Ectodermal cell (in vitro differentiated cells): ENCODE data around the gene MAGI1.

Experiments used
- H3K27ac ChIP-seq: 2 replicates; pipeline ENCODE4 v1.7.0; 2013; ENCODE audit warnings: mild to moderate bottlenecking, low read depth, low read length; ENCODE audit not compliant: insufficient read depth, poor library complexity, severe bottlenecking
- H3K27me3 ChIP-seq: 2 replicates; pipeline ENCODE4 v1.7.0; 2013; ENCODE audit warnings: mild to moderate bottlenecking, low read length; ENCODE audit not compliant: insufficient read depth, control insufficient read depth, poor library complexity, severe bottlenecking
- H3K36me3 ChIP-seq: one replicate; pipeline ENCODE4 v1.7.0; 2013; ENCODE audit warnings: low read length; ENCODE audit not compliant: control insufficient read depth, insufficient read depth
- H3K4me1 ChIP-seq: one replicate; pipeline ENCODE4 v1.7.0; 2013; ENCODE audit warnings: low read length; ENCODE audit not compliant: control insufficient read depth, insufficient read depth
- H3K4me3 ChIP-seq: 2 replicates; pipeline ENCODE4 v1.7.0; 2013; ENCODE audit warnings: low read depth, low read length, control low read depth; ENCODE audit not compliant: insufficient read depth
- H3K9me3 ChIP-seq: 2 replicates; pipeline ENCODE4 v1.7.0; 2013; ENCODE audit warnings: mild to moderate bottlenecking, low read length, moderate library complexity; ENCODE audit not compliant: control insufficient read depth
- WGBS, 2 experiments: methylation state at CpG; one replicate each; pipeline ENCODE4 v1.1.7; 2013; ENCODE audit warnings: missing lambda C conversion rate in 2 of 2; 5-methylcytosine and 5-hydroxymethylcytosine counted together

MAGI1 gene

GRCh38 chr3:66039590-66039887, 821 bp upstream of the MAGI1 start:
- Histone ChIP-seq H3K36me3 (no peaks in the 10 kb centered on the region), H3K4me3 (peak overlapping the region; percentile 83), H3K9me3 (no peaks in the 10 kb centered on the region), H3K27me3 (peaks cover 5% of the 10 kb centered on the region), H3K27ac (peak overlapping the region; percentile 78), H3K4me1 (peaks cover 20% of the 10 kb centered on the region)
- 2% methylated on average over 20 of the region's 20 CpGs for WGBS, 2 experiments

- Histone ChIP-seq H3K27ac (peak overlapping the region; percentile 80), H3K4me1 (peaks cover 20% of the 10 kb centered on the region), H3K4me3 (peak overlapping the region; percentile 83), H3K27me3 (peaks cover 5% of the 10 kb centered on the region), H3K9me3 (no peaks in the 10 kb centered on the region), H3K36me3 (no peaks in the 10 kb centered on the region)
- 0% methylated on average over 25 of the region's 25 CpGs for WGBS, 2 experiments
These were observed 363 bp downstream of the MAGI1 start for GRCh38 chr3:66038384-66038725.

- 0 to 1% methylated on average over 31 of the region's 31 CpGs for WGBS, 2 experiments
- H3K4me1 ChIP-seq, result peaks cover 20% of the 10 kb centered on the region
- peak overlapping the region; percentile 83 for H3K4me3 ChIP-seq
- no peaks in the 10 kb centered on the region for H3K9me3 ChIP-seq
- peaks cover 5% of the 10 kb centered on the region for H3K27me3 ChIP-seq
- H3K36me3 ChIP-seq, result no peaks in the 10 kb centered on the region
- H3K27ac ChIP-seq, result no peak overlapping the region
These were observed 740 bp downstream of the MAGI1 start for GRCh38 chr3:66037986-66038369.

GRCh38 chr3:66037330-66037985, 1.3 kb downstream of the MAGI1 start:
- Histone ChIP-seq H3K27me3 (peaks cover 5% of the 10 kb centered on the region), H3K4me3 (peak overlapping the region; percentile 83), H3K9me3 (no peaks in the 10 kb centered on the region), H3K36me3 (no peaks in the 10 kb centered on the region), H3K4me1 (peaks cover 20% of the 10 kb centered on the region), H3K27ac (no peak overlapping the region)
- 0% methylated on average over 33 of the region's 33 CpGs for WGBS, 2 experiments

GRCh38 chr3:66036586-66037148, 2.1 kb downstream of the MAGI1 start:
- WGBS, 2 experiments, result 6 to 7% methylated on average over 9 of the region's 9 CpGs
- peaks cover 4% of the 10 kb centered on the region for H3K27me3 ChIP-seq
- H3K9me3 ChIP-seq, result no peaks in the 10 kb centered on the region
- no peak overlapping the region for H3K27ac ChIP-seq
- H3K4me3 ChIP-seq, result peak overlapping the region; percentile 83
- H3K36me3 ChIP-seq, result no peaks in the 10 kb centered on the region
- H3K4me1 ChIP-seq, result peaks cover 20% of the 10 kb centered on the region

GRCh38 chr3:66035763-66036477, 2.8 kb downstream of the MAGI1 start:
- Histone ChIP-seq H3K36me3 (no peaks in the 10 kb centered on the region), H3K9me3 (no peaks in the 10 kb centered on the region), H3K4me1 (peaks cover 20% of the 10 kb centered on the region), H3K4me3 (peak overlapping the region; percentile 83), H3K27ac (no peak overlapping the region), H3K27me3 (no peaks in the 10 kb centered on the region)
- WGBS, 2 experiments, result 41% methylated on average over 5 of the region's 5 CpGs

GRCh38 chr3:66033241-66034138, 5.2 kb downstream of the MAGI1 start:
- Histone ChIP-seq H3K27me3 (no peaks in the 10 kb centered on the region), H3K36me3 (no peaks in the 10 kb centered on the region), H3K9me3 (no peaks in the 10 kb centered on the region), H3K4me1 (peaks cover 20% of the 10 kb centered on the region), H3K27ac (no peak overlapping the region), H3K4me3 (no peak overlapping the region)
- 88 to 93% methylated on average over 3 of the region's 3 CpGs for WGBS, 2 experiments

- H3K36me3 ChIP-seq, result no peaks in the 10 kb centered on the region
- no peaks in the 10 kb centered on the region for H3K9me3 ChIP-seq
- H3K4me1 ChIP-seq, result peaks cover 11% of the 10 kb centered on the region
- no peaks in the 10 kb centered on the region for H3K27me3 ChIP-seq
- H3K4me3 ChIP-seq, result no peak overlapping the region
- WGBS, 2 experiments, result 91 to 93% methylated on average over 6 of the region's 6 CpGs
- H3K27ac ChIP-seq, result no peak overlapping the region
These were observed 7.5 kb downstream of the MAGI1 start for GRCh38 chr3:66031102-66031698.

- H3K27ac ChIP-seq, result no peak overlapping the region
- H3K27me3 ChIP-seq, result no peaks in the 10 kb centered on the region
- no peaks in the 10 kb centered on the region for H3K4me1 ChIP-seq
- no peaks in the 10 kb centered on the region for H3K9me3 ChIP-seq
- no peaks in the 10 kb centered on the region for H3K36me3 ChIP-seq
- no peak overlapping the region for H3K4me3 ChIP-seq
These were observed 9.3 kb downstream of the MAGI1 start for GRCh38 chr3:66029443-66029842.

- WGBS, 2 experiments, result 71 to 76% methylated on average over 4 to 5 of the region's 5 CpGs
- Histone ChIP-seq H3K4me3 (no peak overlapping the region), H3K27me3 (no peaks in the 10 kb centered on the region), H3K4me1 (no peaks in the 10 kb centered on the region), H3K9me3 (no peaks in the 10 kb centered on the region), H3K27ac (no peak overlapping the region), H3K36me3 (no peaks in the 10 kb centered on the region)
These were observed 9.7 kb downstream of the MAGI1 start for GRCh38 chr3:66029014-66029413.
